GM19372 (cell line): ENCODE data around the gene PFDN1.
"Not testable (repeated sequence)": the region's sequence is repeated elsewhere in the genome, so short reads cannot be mapped to it uniquely, and the experiment has no call there.

ENCODE experiments used
- ATAC-seq: cut with Tn5 transposase; IDR thresholded peaks from one replicate; pipeline ENCODE4 v1.9.1; 2021; ENCODE audit warnings: mild to moderate bottlenecking, low read depth, moderate library complexity; ENCODE audit not compliant: unreplicated experiment

Gene PFDN1, protein sequence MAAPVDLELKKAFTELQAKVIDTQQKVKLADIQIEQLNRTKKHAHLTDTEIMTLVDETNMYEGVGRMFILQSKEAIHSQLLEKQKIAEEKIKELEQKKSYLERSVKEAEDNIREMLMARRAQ

GRCh38 chr5:140302786-140303639 is at the start of gene PFDN1:
Gene PFDN1 (minus strand): TSS chr5:140303101. CDS start chr5:140303073, 28 bp downstream.
- peak; percentile 94 for ATAC-seq

DNA sequence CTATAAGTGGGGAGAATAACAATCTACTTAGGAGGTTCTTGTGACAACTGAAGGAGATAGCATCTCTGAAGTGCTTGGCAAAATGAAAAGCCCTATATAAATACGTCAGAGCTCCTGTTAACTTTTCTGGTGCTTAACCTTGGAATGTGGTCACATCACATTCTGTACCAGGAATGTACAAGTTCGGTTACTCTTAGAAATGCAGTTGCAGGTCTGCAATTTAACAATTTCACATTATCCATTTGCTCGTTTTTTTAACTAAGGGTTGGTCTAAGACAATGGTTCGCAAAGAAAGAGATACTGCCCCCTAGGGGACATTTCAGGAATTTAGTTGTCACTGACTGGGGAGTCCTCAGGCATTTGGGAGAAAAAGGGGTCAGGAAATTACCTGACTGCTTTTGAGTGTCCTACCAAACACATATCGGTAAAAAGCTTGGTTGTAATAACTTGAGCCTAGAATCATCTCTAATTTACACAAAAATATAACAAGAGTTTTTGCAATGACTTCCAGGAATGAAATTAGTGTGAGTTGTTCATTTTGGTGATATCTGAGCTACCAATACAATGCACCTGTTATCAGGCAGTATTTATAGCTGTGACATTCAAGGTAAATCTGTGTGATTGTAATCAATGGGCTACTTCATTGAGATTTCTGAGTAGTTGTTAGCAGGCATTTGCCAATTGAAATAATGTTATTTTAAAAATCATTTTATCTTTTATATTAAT is 48.9 kb upstream of the PFDN1 start:
- ATAC-seq = peak; percentile 66

GRCh38 chr5:140349244-140349643 is 46.3 kb upstream of the PFDN1 start:
- no peak for ATAC-seq

DNA sequence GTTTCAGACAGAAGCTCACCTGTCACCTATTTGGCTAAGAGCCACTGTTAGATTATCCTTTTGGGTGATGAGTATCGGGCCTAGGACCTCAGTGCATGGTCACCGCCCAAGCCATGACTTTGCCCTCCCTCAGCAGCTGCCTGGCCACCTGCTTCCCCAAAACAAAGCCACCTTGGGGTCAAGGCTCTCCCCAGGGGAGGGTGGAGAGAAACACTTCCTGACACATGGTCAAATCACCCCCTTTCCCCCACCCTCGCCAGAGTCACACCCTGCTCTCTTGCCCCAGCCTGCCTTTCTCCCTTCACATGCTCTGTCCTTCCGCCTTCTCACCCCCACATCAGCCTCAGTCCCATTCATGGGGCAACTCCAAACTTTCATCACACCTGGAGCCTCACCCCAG is 45.2 kb upstream of the PFDN1 start:
- ATAC-seq = no peak

DNA sequence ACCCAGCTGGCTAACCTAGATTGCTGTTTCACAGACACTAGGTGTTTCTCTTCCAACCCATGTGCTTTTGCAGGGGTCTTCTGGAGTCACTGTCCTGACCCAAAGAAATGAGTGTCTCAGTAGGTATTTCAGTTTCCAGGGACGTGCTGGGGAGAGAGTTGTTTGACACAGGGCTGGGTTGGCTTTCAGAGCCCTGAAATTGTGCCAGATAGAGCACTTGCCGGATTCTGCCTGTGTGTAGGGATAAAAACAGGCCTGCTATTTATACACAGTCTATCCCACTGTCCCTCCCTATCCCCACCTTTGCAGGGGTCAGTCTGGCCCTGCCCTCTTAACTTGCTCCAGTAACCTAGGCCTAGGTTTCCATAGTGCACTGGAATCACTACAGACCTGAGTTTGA is 44.5 kb upstream of the PFDN1 start:
- ATAC-seq = no peak

DNA sequence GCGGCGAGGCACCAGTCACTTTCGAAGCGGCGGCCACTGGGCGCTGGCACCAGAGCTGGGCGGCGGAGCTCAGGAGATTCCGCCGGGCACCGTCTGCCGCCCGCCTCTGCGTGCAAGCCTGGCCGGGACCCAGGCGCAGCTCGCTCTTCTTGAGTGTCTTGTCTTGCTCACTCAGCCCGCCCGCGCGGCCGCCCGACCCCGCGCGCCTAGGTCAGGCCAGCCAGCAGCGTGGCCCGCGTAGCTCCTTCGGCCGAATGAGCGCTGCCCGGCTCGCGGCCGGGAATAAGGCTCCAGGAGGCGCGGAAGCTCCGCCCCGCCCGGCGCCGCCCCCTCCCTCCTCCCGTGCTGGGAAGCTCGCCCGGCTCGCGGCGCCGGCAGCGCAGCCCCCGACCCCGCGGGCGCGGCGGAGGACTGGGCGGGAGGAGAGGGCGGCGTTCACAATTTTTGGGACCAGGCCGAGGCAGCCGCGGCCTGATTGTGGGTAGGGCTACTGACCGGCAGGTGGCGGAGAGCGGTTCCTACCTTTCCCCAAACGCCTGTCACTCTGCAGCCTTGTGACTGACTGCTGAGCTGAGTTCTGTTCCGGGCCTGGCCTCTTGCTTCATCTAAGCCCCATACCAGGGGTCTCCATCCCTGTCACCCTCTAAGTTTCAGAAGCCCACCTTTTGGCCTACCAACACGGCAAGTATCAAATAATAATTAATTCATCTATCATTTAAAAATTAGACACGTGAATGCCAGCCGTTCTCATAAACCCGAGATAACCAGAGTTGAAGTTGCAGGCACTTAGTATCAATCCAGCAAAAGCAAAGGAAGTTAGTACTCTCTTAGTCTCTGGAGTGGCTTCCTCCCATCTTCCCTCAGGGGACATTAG is 43.7 kb upstream of the PFDN1 start, which contains the start of gene HBEGF:
HBEGF (minus strand) TSS at position 256 of the 874 bp plus-strand sequence. CDS start 275 bp downstream, outside the sequence.
- peak; percentile 73 for ATAC-seq

DNA sequence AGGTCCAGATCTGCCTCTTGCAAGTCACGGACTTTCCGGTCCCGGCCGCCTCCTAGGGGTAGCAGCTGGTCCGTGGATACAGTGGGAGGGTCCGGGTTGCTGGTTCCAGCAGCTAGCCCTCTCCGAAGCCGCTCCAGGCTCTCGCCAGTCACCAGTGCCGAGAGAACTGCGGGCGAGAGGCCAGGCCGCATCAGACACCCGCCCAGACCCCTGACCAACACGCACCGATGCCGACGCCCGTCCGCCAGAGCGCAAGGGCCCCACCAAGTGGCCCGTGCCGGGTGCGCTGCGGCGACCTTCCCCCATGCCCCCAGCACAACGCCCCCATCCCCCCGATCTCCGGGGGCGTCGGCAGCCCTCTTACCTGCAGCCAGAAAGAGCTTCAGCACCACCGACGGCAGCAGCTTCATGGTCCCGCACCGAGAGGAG is 43.0 kb upstream of the PFDN1 start:
- ATAC-seq = peak; percentile 8

GRCh38 chr5:140344683-140345423 is 42.0 kb upstream of the PFDN1 start:
- ATAC-seq = no peak

GRCh38 chr5:140343849-140344248 is 40.9 kb upstream of the PFDN1 start:
- not testable (repeated sequence) for ATAC-seq

DNA sequence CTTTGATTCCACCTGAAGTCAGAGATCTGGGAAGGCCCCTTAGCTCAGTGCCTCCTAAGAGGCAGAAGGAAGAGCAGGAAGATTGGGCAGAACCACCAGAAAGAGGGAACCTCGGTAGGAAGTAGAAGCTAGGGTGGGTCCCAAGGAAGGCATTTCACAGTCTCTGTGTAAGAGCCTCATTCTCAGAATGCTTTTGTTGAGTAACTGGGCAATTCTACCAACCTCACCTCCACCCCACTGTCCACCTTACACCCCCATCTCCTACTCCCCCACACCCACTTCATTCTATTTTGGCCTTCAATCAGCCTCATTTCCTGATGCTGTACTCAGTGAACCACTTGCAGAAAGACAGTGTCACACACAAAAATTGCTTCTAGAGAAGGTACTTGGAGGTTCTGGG is 40.0 kb upstream of the PFDN1 start:
- ATAC-seq = no peak

- ATAC-seq = no peak
Measured at GRCh38 chr5:140342287-140342686, 39.4 kb upstream of the PFDN1 start.

DNA sequence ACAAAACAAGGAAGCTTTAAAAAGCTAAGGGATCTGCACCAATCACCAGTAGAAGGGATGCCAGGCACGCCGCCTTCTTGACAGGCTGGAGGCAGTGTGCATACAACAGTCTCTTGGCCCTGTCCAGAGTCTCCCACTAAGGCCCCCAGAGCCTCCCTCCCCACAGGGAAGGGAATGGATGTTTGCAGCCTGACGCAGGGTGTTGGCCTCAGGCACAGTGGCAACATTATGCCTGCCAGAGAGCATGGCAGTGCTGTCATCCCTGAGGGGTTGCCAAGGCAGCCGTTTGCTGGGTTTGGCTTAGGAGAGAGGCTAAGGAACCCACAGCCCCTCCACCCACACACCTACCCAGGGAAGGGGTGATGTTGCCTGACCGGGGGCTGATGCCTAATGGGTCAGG is 38.7 kb upstream of the PFDN1 start:
- ATAC-seq = no peak

DNA sequence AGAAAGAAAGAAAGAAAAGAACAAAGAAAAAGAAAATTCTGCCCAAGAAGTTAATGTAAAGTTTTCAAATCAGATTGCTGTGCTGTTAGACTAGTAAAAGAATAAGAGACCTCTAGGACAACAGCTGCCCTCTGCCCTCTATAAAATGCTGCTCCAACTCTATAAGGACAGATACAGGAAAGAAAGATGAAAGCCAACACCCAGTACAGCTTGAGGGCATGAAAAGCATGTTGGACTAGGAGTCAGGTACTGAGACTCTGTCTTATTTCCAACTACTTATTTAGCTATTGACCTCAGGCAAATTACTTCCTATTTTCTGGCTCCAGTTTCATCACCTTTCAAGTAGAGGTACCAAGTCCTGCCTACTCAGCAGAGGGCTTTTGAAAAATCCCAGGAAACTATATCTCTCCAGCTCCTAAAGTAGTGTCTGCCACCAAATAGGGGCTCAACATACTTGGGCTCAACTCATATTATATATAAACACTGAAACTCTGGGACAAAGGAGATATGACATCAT is 37.8 kb upstream of the PFDN1 start:
- ATAC-seq = no peak

GRCh38 chr5:140339636-140340035 is 36.7 kb upstream of the PFDN1 start:
- ATAC-seq = no peak

GRCh38 chr5:140338908-140339307 is 36.0 kb upstream of the PFDN1 start:
- no peak for ATAC-seq

DNA sequence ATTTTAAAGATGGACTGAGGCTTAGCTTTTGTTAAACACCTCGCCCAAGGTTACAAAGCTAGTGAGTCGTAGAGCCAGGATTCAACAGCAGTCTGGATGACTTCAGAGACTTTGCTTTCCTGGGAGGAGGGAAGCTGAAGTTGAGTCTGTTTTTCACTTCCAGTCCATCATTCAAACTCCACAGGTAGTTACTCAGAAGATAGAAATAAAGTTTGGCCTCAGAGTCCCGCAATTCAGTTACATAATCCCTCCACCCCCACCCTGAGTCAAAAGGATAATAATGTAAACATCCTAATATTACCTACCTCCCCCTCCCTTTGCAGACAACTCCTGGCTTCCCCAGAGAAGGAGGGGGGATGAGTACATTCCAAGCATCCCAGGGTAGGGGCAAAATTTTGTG is 35.4 kb upstream of the PFDN1 start:
- no peak for ATAC-seq

GRCh38 chr5:140337880-140338279 is 35.0 kb upstream of the PFDN1 start:
- no peak for ATAC-seq

DNA sequence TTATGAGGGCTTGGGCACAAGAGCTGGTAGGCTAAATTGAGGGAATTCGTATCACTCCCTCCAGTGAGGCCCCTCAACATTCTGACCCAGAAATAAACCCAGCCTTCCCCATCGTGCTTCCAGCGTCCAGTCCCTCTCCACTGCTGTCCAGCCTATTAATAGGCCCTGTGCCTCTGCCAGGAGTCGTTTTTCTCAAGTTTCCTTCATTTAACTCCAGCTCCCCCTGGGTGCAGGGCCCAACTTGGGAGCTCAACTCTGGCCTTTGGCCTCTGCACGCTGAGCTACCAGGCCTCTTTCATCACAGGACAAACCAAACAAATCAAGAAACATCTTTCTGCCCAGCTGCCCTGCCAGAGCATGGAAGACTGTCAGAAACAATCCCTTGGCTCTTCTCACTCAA is 33.5 kb upstream of the PFDN1 start:
- ATAC-seq = no peak

DNA sequence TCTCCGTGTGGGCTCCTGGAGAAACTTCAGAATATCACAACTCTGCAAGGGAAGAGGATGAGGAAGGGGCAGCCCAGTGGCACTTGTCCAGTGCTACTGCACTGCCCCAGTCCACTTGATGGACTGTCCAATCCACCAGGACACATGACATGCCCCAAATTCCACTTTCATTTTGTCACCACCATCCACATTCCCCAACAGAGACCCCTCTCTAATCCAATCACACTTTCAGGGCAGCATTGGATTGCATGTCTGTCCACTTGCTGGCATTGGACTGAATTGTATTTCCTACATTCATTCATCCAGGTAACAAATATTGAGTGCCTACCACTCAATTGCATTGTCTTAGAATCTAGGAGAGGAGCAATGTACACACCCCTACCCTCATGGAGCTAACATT is 28.7 kb upstream of the PFDN1 start:
- ATAC-seq = no peak
